ENCODE measurements around the gene FZD7.

- TF ChIP-seq CTCF (IDR thresholded peaks at IDR 0.05) (no peak), POLR2A (IDR thresholded peaks at IDR 0.05) (no peak)
Observed at GRCh38 chr2:202014318-202014717, 19.3 kb upstream of the FZD7 start.
